T-helper 2 cell treated with Interferon-gamma antibody and Interleukin-4, amounts not matched to agents 5 μg/mL and 100 μg/mL, for 36 hours (primary cell): ENCODE data around the gene DAG1.

Experiments
- DNase-seq: peaks from one replicate; pipeline ENCODE4 v3.0.0; 2021; ENCODE audit warnings: low spot score
- H3K27ac Mint-ChIP-seq: one replicate; pipeline ENCODE4 v1.8.0; 2021; ENCODE audit warnings: mild to moderate bottlenecking, mixed read lengths
- H3K27me3 Mint-ChIP-seq: one replicate; pipeline ENCODE4 v1.8.0; 2021; ENCODE audit warnings: low read depth, mixed read lengths
- H3K36me3 Mint-ChIP-seq: one replicate; pipeline ENCODE4 v1.8.0; 2021; ENCODE audit warnings: low read depth, mixed read lengths
- H3K4me1 Mint-ChIP-seq: one replicate; pipeline ENCODE4 v1.8.0; 2021; ENCODE audit warnings: low read depth, mixed read lengths
- H3K4me3 Mint-ChIP-seq: one replicate; pipeline ENCODE4 v1.8.0; 2022; ENCODE audit warnings: mild to moderate bottlenecking, moderate library complexity, mixed read lengths
- H3K9me3 Mint-ChIP-seq: one replicate; pipeline ENCODE4 v1.8.0; 2021; ENCODE audit warnings: mixed read lengths

The DAG1 gene

DNA sequence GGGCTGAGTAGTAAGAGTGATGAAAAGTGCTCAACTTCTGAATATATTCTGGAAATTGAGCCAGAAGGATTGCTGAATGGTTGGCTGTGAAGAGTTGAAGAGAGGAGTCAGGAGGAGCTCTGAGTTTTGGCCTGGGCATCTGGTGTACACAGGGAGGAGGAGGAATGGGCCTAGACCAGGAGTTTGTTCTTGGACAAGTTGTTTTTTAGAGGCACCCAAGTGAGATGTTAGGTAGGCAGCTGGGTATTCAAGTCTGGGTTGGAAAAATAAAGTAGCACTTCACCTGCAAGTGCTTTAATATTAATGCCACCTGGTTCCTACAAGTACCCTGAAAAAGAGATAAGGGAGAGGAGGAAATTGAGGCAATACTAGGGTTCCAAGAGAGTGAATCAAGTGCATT is 98.9 kb downstream of the DAG1 start:
- H3K36me3 Mint-ChIP-seq = no peaks in the 10 kb centered on the region
- no peak overlapping the region for H3K4me3 Mint-ChIP-seq
- no peaks in the 10 kb centered on the region for H3K4me1 Mint-ChIP-seq
- H3K27ac Mint-ChIP-seq = no peak overlapping the region
- peaks cover 13% of the 10 kb centered on the region for H3K27me3 Mint-ChIP-seq
- no peaks in the 10 kb centered on the region for H3K9me3 Mint-ChIP-seq
- no peak for DNase-seq

DNA sequence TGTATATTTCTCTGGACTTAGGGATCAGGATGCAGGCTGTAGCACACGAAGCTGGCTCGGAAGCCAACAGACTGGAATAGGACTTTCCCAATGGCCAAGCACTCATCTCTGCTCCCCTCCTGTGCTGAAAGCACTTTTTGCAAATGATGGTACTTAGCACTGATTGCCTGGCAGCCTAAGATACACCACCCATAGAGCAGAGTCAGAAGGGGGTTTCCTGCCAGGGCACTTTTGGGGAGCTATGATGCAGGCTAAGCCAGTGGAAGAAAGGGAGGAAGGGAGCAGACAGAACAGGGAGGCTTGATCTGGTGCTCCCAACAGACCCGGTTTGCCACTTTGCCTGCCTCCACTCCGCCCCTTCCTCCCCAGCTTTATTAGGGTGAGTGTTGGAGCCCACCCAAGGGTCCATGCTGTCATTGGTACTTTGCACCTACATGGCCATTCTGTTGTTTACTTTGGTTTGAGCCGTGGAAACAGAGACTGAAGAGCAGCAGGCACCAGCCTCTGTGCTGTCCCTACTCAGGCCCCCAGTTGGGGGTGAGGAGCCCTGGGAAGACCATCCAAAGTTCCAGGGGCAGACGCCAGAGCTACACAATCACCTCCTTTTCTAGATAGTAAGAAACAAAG is 100.1 kb downstream of the DAG1 start:
- peaks cover 13% of the 10 kb centered on the region for H3K27me3 Mint-ChIP-seq

DNA sequence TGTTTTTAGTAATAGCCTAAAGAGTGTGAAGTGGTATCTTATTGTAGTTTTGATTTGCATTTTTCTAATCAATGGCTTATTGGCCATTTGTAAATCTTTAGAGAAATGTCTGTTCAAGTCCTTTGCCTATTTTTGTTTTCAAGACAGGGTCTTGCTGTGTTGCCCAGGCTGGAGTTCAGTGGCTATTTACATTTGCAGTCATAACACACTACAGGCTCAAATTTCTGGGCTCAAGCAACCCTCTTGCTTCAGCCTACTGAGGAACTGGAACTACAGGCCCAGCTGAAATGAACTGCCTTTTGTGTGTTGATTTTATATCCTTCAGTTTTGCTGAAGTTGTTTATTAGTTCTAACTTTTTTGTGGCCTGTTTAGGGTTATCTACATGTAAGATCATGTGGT is 112.1 kb downstream of the DAG1 start:
- no peak for DNase-seq
- Mint-ChIP-seq H3K4me3 (no peak overlapping the region), H3K36me3 (no peaks in the 10 kb centered on the region), H3K9me3 (no peaks in the 10 kb centered on the region), H3K4me1 (peaks cover under 1% of the 10 kb centered on the region), H3K27me3 (peaks cover under 1% of the 10 kb centered on the region), H3K27ac (no peak overlapping the region)

More for the DNA sequence above, 100.1 kb downstream of the DAG1 start:
- Mint-ChIP-seq H3K9me3 (no peaks in the 10 kb centered on the region), H3K4me1 (no peaks in the 10 kb centered on the region), H3K4me3 (no peak overlapping the region), H3K27ac (no peak overlapping the region), H3K36me3 (no peaks in the 10 kb centered on the region)
- DNase-seq = no peak
